T-helper 22 cell (primary cell): ENCODE results near the gene OSCP1.

Experiments used
- DNase-seq: peaks from one replicate; pipeline ENCODE4 v3.0.0-alpha.2; 2020; ENCODE audit warnings: low read depth

OSCP1 gene

GRCh38 chr1:36472656-36473055 is 22.4 kb upstream of the OSCP1 start:
- no peak for DNase-seq

- no peak for DNase-seq
Observed at GRCh38 chr1:36471830-36472641, 21.8 kb upstream of the OSCP1 start.

- DNase-seq: no peak
Observed at GRCh38 chr1:36469163-36469562, 18.9 kb upstream of the OSCP1 start.

- DNase-seq: no peak
Observed at GRCh38 chr1:36467700-36468455, 17.6 kb upstream of the OSCP1 start.

GRCh38 chr1:36467027-36467410 is 16.8 kb upstream of the OSCP1 start:
- no peak for DNase-seq

- DNase-seq: no peak
Observed at GRCh38 chr1:36466370-36467026, 16.2 kb upstream of the OSCP1 start.

GRCh38 chr1:36465731-36466369 is 15.6 kb upstream of the OSCP1 start:
- DNase-seq: no peak

GRCh38 chr1:36464605-36465393 is 14.5 kb upstream of the OSCP1 start:
- no peak for DNase-seq

- peak; percentile 86 for DNase-seq
Observed at GRCh38 chr1:36463803-36464604, 13.8 kb upstream of the OSCP1 start, which contains the start of gene MRPS15. TSS of gene MRPS15 (minus strand) at chr1:36464384. CDS start at chr1:36464275, 109 bp downstream.

- no peak for DNase-seq
Observed at GRCh38 chr1:36463463-36463802, 13.2 kb upstream of the OSCP1 start.

GRCh38 chr1:36458910-36459309 is 8.7 kb upstream of the OSCP1 start:
- DNase-seq: no peak

GRCh38 chr1:36457691-36458090 is 7.4 kb upstream of the OSCP1 start:
- no peak for DNase-seq

- no peak for DNase-seq
Observed at GRCh38 chr1:36456391-36456928, 6.2 kb upstream of the OSCP1 start.

GRCh38 chr1:36455386-36455785 is 5.1 kb upstream of the OSCP1 start:
- DNase-seq: no peak

- DNase-seq: no peak
Observed at GRCh38 chr1:36453600-36454388, 3.5 kb upstream of the OSCP1 start.

- DNase-seq: no peak
Observed at GRCh38 chr1:36453051-36453450, 2.8 kb upstream of the OSCP1 start.

- no peak for DNase-seq
Observed at GRCh38 chr1:36450919-36451305, 661 bp upstream of the OSCP1 start.

GRCh38 chr1:36448530-36449056 is 1.7 kb downstream of the OSCP1 start:
- DNase-seq: no peak

GRCh38 chr1:36447450-36447849 is 2.8 kb downstream of the OSCP1 start:
- DNase-seq: no peak
